GM12878 (cell line): ENCODE measurements around the gene AGPAT2. TPM values are rescaled to one million over a fixed set of nuclear protein-coding genes. Genes with fewer than 3 reads are reported as not detected.

Source experiments
- ATAC-seq: fragments of 200-7000 bp; cut with Tn5 transposase; 3 replicates; pipeline ENCODE4 v1.9.1; 2020; ENCODE audit warnings: mild to moderate bottlenecking, moderate library complexity
- BruUV-seq: library from RNA; stranded (reverse); fragments of 400-500 nt; replicated peaks from 2 replicates; lab custom pipeline; 2021; lab: Mats Ljungman, UMichigan
- CTCF ChIA-PET: fragments of 300-600 bp; sonication (Branson Sonifier 250); formaldehyde crosslinking; extraction: SDS; loops from one replicate; lab custom pipeline; 2021; ENCODE audit warnings: inconsistent platforms; lab: Yijun Ruan, JAX
- POLR2A ChIA-PET: fragments of 350-600 bp; formaldehyde crosslinking; extraction: SDS; loops from one replicate; lab custom pipeline; 2021; ENCODE audit warnings: inconsistent platforms; lab: Charles Lee
- RAD21 ChIA-PET: fragments of 300-600 bp; sonication (Branson Sonifier 250); formaldehyde crosslinking; loops from one replicate; lab custom pipeline; 2023; ENCODE audit warnings: antibody characterized with exemption; ENCODE audit not compliant: unreplicated experiment; lab: Charles Lee
- SMC1A ChIA-PET: fragments of 300-600 bp; sonication (Branson Sonifier 250); formaldehyde crosslinking; loops from one replicate; lab custom pipeline; 2023; ENCODE audit not compliant: unreplicated experiment, uncharacterized antibody; lab: Charles Lee
- DNase-seq: peaks from one replicate; pipeline ENCODE4 v3.0.0-alpha.2; 2011; ENCODE audit warnings: low read depth, low spot score
- FAIRE-seq: peaks from 3 replicates; lab custom pipeline; 2011; peaks lifted over from hg19 to GRCh38; lab: Jason Lieb, UNC
- H2AFZ ChIP-seq: 2 replicates; pipeline ENCODE4 v1.6.0; 2011; ENCODE audit warnings: low read depth, low read length, control low read depth; ENCODE audit not compliant: control insufficient read depth
- H3K27ac ChIP-seq: 2 replicates; pipeline ENCODE4 v1.5.1; 2011; ENCODE audit warnings: control low read depth; ENCODE audit not compliant: control insufficient read depth, insufficient read depth
- H3K27me3 ChIP-seq, 2 experiments: replicated peaks in 1 of 2; 2 replicates each; pipeline versions ENCODE4 v1.6.0 to v1.6.1; 2011; ENCODE audit warnings: low read length in 1 of 2; ENCODE audit not compliant: control insufficient read depth in 2 of 2, insufficient read depth in 2 of 2
- H3K36me3 ChIP-seq, 2 experiments: 2 replicates each; pipeline ENCODE4 v1.5.1; 2011; ENCODE audit warnings: low read length in 1 of 2; ENCODE audit not compliant: control insufficient read depth in 2 of 2, insufficient read depth in 2 of 2
- H3K4me1 ChIP-seq: 2 replicates; pipeline ENCODE4 v1.6.1; 2011; ENCODE audit warnings: mild to moderate bottlenecking, low read length, moderate library complexity, mixed read lengths; ENCODE audit not compliant: control insufficient read depth, insufficient read depth
- H3K4me2 ChIP-seq: 2 replicates; pipeline ENCODE4 v1.6.0; 2011; ENCODE audit warnings: control low read depth; ENCODE audit not compliant: control insufficient read depth, insufficient read depth
- H3K4me3 ChIP-seq: fragments of 200-600 bp; sonication (generic); 2 replicates; pipeline ENCODE4 v1.5.1; 2016
- H3K79me2 ChIP-seq: 2 replicates; pipeline ENCODE4 v1.6.0; 2011; ENCODE audit warnings: low read length; ENCODE audit not compliant: control insufficient read depth, insufficient read depth
- H3K9ac ChIP-seq: 2 replicates; pipeline ENCODE4 v1.8.0; 2011; ENCODE audit warnings: low read length, control low read depth, mixed read lengths; ENCODE audit not compliant: control insufficient read depth, insufficient read depth
- H3K9me3 ChIP-seq: replicated peaks from 3 replicates; pipeline ENCODE4 v1.5.1; 2011; ENCODE audit warnings: mild to moderate bottlenecking, low read length; ENCODE audit not compliant: control insufficient read depth, insufficient read depth
- H4K20me1 ChIP-seq: 2 replicates; pipeline ENCODE4 v1.6.0; 2011; ENCODE audit not compliant: control insufficient read depth, insufficient read depth
- CHD4 ChIP-seq: fragments of 200-600 bp; sonication (generic); IDR thresholded peaks from 2 replicates; pipeline ENCODE4 v1.6.1; 2016; ENCODE audit warnings: mild to moderate bottlenecking
- GABPA ChIP-seq: IDR thresholded peaks from 2 replicates; pipeline ENCODE4 v1.6.1; 2014; ENCODE audit warnings: antibody characterized with exemption, low read depth, mild to moderate bottlenecking, inconsistent platforms
- GATAD2B ChIP-seq: fragments of 450-650 bp; conservative IDR thresholded peaks from 2 replicates; pipeline ENCODE4 v1.6.1; 2017; ENCODE audit warnings: low read depth, mild to moderate bottlenecking, moderate library complexity
- HDAC6 ChIP-seq: fragments of 200-600 bp; sonication (generic); IDR thresholded peaks from one replicate; pipeline ENCODE4 v1.8.0; 2017; ENCODE audit warnings: antibody characterized with exemption; ENCODE audit not compliant: unreplicated experiment
- IKZF2 ChIP-seq, 2 experiments: fragments of 450-650 bp; IDR thresholded peaks; 2 replicates each; pipeline ENCODE4 v1.6.1; 2017; ENCODE audit warnings: mild to moderate bottlenecking in 2 of 2, moderate library complexity in 2 of 2
- MXI1 ChIP-seq: fragments of 150-350 bp; IDR thresholded peaks from 2 replicates; pipeline ENCODE4 v1.6.1; 2011; ENCODE audit warnings: low read depth, mild to moderate bottlenecking, inconsistent platforms, low read length, improper control_type of control experiment
- MYC ChIP-seq: IDR thresholded peaks from 2 replicates; pipeline ENCODE4 v1.6.1; 2011; ENCODE audit warnings: mild to moderate bottlenecking, low read length, moderate library complexity, inconsistent platforms; ENCODE audit not compliant: insufficient read depth, insufficient replicate concordance, insufficient read length, severe bottlenecking
- NFIC ChIP-seq: IDR thresholded peaks from 2 replicates; pipeline ENCODE4 v1.6.1; 2012; ENCODE audit warnings: low read depth, mild to moderate bottlenecking, inconsistent platforms, low read length, moderate library complexity
- NR2C2 ChIP-seq: IDR thresholded peaks from 2 replicates; pipeline ENCODE4 v1.6.1; 2011; ENCODE audit warnings: borderline replicate concordance, low read depth; ENCODE audit not compliant: control insufficient read depth, insufficient read length
- RB1 ChIP-seq: fragments of 450-650 bp; formaldehyde crosslinking; IDR thresholded peaks from 2 replicates; pipeline ENCODE4 v1.6.1; 2017; ENCODE audit warnings: mild to moderate bottlenecking, borderline replicate concordance
- RFX5 ChIP-seq: IDR thresholded peaks from 2 replicates; pipeline ENCODE4 v1.6.1; 2011; ENCODE audit warnings: low read depth, low read length, improper control_type of control experiment
- RUNX3 ChIP-seq: IDR thresholded peaks from 2 replicates; pipeline ENCODE4 v1.6.1; 2012; ENCODE audit warnings: low read length, inconsistent platforms
- SIN3A ChIP-seq: IDR thresholded peaks from 2 replicates; pipeline ENCODE4 v1.6.1; 2012; ENCODE audit warnings: low read depth, low read length, improper control_type of control experiment
- SREBF1 ChIP-seq: IDR thresholded peaks from 2 replicates; pipeline ENCODE4 v1.6.1; 2012; ENCODE audit warnings: mild to moderate bottlenecking, low read length
- TCF12 ChIP-seq: IDR thresholded peaks from 2 replicates; pipeline ENCODE4 v1.6.1; 2011; ENCODE audit warnings: low read depth, mild to moderate bottlenecking, low read length
- WGBS: methylation state at CpG from one replicate; pipeline ENCODE4 v1.1.6; 2016; ENCODE audit warnings: low lambda C conversion rate; ENCODE audit not compliant: insufficient replicate concordance, insufficient coverage; ENCODE audit errors: missing lambda C conversion rate; 5-methylcytosine and 5-hydroxymethylcytosine counted together
- in situ Hi-C: fragments of 300-500 bp; cut with MboI; formaldehyde crosslinking; loops from 9 replicates; pipeline ENCODE4 v1.14.3; 2018; ENCODE audit warnings: mixed read lengths
- intact Hi-C: fragments of 100-400 bp; cut with micrococcal nuclease; formaldehyde crosslinking; loops from one replicate; pipeline ENCODE4 v1.14.2; 2022; ENCODE audit not compliant: unreplicated experiment
- polyA plus RNA-seq, 11 experiments: library from polyadenylated mRNA; depleted of rRNA in 4 of 11; unstranded in 6 of 11; stranded (reverse) in 5 of 11; fragments of >200 nt; fragmentation: Nextera tagmentation in 4 of 11; fragmentation: Illumina TruSeq in 1 of 11; extraction: Ambion mirVana in 4 of 11; extraction: Trizol in 1 of 11; gene quantifications; 1 replicate in 1 of 11; 2 replicates in 10 of 11; pipeline versions ENCODE4 v1.2.1 to v1.2.3, GENCODE V29; 2011 to 2016; ENCODE audit warnings: inconsistent platforms in 2 of 11, missing spikeins in 2 of 11, low read depth in 1 of 11
- total RNA-seq, 4 experiments: library from RNA; depleted of rRNA in 3 of 4; stranded (reverse); fragments of >200 nt in 3 of 4; fragmentation: Illumina TruSeq in 1 of 4; extraction: Trizol in 1 of 4; gene quantifications; 2 replicates each; pipeline versions ENCODE4 v1.2.1 to v1.2.3, GENCODE V29; 2013 to 2021
- TF ChIP-seq, protein P1 (sequence below): fragments of 450-650 bp; IDR thresholded peaks from 2 replicates; pipeline ENCODE4 v1.6.1; 2014; ENCODE audit warnings: mild to moderate bottlenecking
- TF ChIP-seq, protein P2 (sequence below): IDR thresholded peaks from 2 replicates; pipeline ENCODE4 v1.6.1; 2011; ENCODE audit warnings: mild to moderate bottlenecking, low read depth, low read length, moderate library complexity; ENCODE audit not compliant: insufficient replicate concordance
- TF ChIP-seq, protein P3 (sequence below): fragments of 450-650 bp; IDR thresholded peaks from 2 replicates; pipeline ENCODE4 v1.6.1; 2018; ENCODE audit warnings: mild to moderate bottlenecking, low read depth, moderate library complexity; ENCODE audit not compliant: partially characterized antibody

AGPAT2 gene
- total and polyA plus RNA-seq, 10 of the 15 experiments (the other 5 are each of a cell fraction or from before 2014, with no cell fraction given): 0.10 to 28.5 (median 18.2) TPM

DNA sequence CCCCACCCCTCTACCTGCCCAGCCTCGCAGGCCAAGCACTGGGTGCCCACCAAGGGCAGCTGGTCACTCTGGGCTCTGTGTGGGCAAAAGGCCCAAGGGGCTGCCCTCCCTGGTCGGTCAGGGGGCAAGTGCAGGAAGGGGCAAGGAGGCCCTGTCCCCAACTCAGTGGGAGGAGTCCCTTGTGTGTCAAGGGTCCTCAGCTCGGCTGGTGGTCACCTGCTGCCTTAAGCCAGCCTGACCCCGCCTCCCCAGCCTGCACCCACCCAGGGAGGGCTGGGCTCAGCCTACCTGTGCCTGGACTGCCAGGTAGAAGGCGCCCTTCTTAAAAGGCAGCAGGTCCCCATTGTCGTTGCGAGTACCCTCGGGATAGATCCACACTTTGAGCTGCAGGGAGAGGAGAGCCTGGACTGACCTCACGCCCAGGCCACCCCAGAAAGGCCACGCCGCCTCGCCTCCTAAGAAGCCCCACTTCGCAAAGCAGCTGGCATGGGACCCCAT, 10.9 kb downstream of the AGPAT2 start:
- Histone ChIP-seq H3K4me1 (no peaks in the 10 kb centered on the region), H4K20me1 (no peaks in the 10 kb centered on the region), H2AFZ (no peak overlapping the region), H3K27me3 (no peaks in the 10 kb centered on the region), H3K4me2 (no peak overlapping the region), H3K79me2 (no peaks in the 10 kb centered on the region), H3K9ac (no peak overlapping the region), H3K36me3 (no peaks in the 10 kb centered on the region; a peak in 1 of 4 replicates), H3K4me3 (no peak overlapping the region), H3K9me3 (no peaks in the 10 kb centered on the region), H3K27ac (no peak overlapping the region)
- DNase-seq (no peak), FAIRE-seq (no peak), ATAC-seq (no peak)
- in situ Hi-C loops (no loop called here), intact Hi-C loops (no loop called here)
- CTCF ChIA-PET: no interaction called here
- POLR2A ChIA-PET: no interaction called here
- BruUV-seq: no TSS peak
- RAD21 ChIA-PET: interaction anchor here (0.9 kb wide), 1 partner anchor 189 kb away, joined by 4 read pairs; no protein-coding TSS in a partner anchor
- SMC1A ChIA-PET: interaction anchor here (1.1 kb wide), 1 partner anchor 42 kb away, joined by 3 read pairs; no protein-coding TSS in a partner anchor
- 77% methylated on average over 13 of the region's 13 CpGs for WGBS
- TF ChIP-seq, protein P1, sequence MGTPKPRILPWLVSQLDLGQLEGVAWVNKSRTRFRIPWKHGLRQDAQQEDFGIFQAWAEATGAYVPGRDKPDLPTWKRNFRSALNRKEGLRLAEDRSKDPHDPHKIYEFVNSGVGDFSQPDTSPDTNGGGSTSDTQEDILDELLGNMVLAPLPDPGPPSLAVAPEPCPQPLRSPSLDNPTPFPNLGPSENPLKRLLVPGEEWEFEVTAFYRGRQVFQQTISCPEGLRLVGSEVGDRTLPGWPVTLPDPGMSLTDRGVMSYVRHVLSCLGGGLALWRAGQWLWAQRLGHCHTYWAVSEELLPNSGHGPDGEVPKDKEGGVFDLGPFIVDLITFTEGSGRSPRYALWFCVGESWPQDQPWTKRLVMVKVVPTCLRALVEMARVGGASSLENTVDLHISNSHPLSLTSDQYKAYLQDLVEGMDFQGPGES: no peak
- TF ChIP-seq RUNX3: no peak
- TF ChIP-seq CHD4: no peak
- no peak for TF ChIP-seq SIN3A
- TF ChIP-seq, protein P2, sequence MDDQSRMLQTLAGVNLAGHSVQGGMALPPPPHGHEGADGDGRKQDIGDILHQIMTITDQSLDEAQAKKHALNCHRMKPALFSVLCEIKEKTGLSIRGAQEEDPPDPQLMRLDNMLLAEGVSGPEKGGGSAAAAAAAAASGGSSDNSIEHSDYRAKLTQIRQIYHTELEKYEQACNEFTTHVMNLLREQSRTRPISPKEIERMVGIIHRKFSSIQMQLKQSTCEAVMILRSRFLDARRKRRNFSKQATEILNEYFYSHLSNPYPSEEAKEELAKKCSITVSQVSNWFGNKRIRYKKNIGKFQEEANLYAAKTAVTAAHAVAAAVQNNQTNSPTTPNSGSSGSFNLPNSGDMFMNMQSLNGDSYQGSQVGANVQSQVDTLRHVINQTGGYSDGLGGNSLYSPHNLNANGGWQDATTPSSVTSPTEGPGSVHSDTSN: no peak
- TF ChIP-seq HDAC6: no peak
- TF ChIP-seq RB1: no peak
- no peak for TF ChIP-seq RFX5
- TF ChIP-seq MYC: no peak
- no peak for TF ChIP-seq SREBF1
- TF ChIP-seq MXI1: no peak
- TF ChIP-seq GATAD2B: no peak
- TF ChIP-seq GABPA: no peak
- no peak for TF ChIP-seq TCF12
- TF ChIP-seq NFIC: no peak
- TF ChIP-seq IKZF2 (IDR thresholded peaks at IDR 0.05): no peak
- TF ChIP-seq, protein P3, sequence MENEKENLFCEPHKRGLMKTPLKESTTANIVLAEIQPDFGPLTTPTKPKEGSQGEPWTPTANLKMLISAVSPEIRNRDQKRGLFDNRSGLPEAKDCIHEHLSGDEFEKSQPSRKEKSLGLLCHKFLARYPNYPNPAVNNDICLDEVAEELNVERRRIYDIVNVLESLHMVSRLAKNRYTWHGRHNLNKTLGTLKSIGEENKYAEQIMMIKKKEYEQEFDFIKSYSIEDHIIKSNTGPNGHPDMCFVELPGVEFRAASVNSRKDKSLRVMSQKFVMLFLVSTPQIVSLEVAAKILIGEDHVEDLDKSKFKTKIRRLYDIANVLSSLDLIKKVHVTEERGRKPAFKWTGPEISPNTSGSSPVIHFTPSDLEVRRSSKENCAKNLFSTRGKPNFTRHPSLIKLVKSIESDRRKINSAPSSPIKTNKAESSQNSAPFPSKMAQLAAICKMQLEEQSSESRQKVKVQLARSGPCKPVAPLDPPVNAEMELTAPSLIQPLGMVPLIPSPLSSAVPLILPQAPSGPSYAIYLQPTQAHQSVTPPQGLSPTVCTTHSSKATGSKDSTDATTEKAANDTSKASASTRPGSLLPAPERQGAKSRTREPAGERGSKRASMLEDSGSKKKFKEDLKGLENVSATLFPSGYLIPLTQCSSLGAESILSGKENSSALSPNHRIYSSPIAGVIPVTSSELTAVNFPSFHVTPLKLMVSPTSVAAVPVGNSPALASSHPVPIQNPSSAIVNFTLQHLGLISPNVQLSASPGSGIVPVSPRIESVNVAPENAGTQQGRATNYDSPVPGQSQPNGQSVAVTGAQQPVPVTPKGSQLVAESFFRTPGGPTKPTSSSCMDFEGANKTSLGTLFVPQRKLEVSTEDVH: no peak
- TF ChIP-seq NR2C2: no peak
